Esophagus squamous epithelium (tissue), 5 donors: ENCODE measurements around the gene AMIGO2. TPM values are rescaled to one million over a fixed set of nuclear protein-coding genes. Genes with fewer than 3 reads are reported as not detected.
A peak's percentile ranks its signal among the peaks of the same experiment; 100 is the strongest.

Experiments used
- DNase-seq: peaks from one replicate; lab custom pipeline; 2025; lab: John Stamatoyannopoulos, UW
- H3K27ac ChIP-seq, 4 donors: fragments of 200-600 bp; sonication (generic); one replicate each; pipeline ENCODE4 v1.5.1; 2016 to 2019; ENCODE audit warnings: mild to moderate bottlenecking in 1 of 4
- H3K27me3 ChIP-seq, 4 donors: fragments of 200-600 bp; sonication (generic); 1 replicate in 3 of 4; 2 replicates in 1 of 4; pipeline versions ENCODE4 v1.5.1 to v1.6.0; 2017 to 2021; ENCODE audit warnings: antibody characterized with exemption in 1 of 4
- H3K36me3 ChIP-seq, 3 donors: fragments of 200-600 bp; sonication (generic); one replicate each; pipeline ENCODE4 v1.5.1; 2016 to 2019
- H3K4me1 ChIP-seq, 3 donors: fragments of 200-600 bp; sonication (generic); one replicate each; pipeline ENCODE4 v1.5.1; 2017 to 2019
- H3K4me3 ChIP-seq, 4 donors: fragments of 200-600 bp; sonication (generic); 1 replicate in 3 of 4; 2 replicates in 1 of 4; pipeline ENCODE4 v1.5.1; 2016 to 2019; ENCODE audit warnings: mild to moderate bottlenecking in 2 of 4, moderate library complexity in 1 of 4
- H3K9me3 ChIP-seq, 3 donors: fragments of 200-600 bp; sonication (generic); one replicate each; pipeline ENCODE4 v1.5.1; 2016 to 2019
- POLR2A ChIP-seq, 4 donors: fragments of 450-650 bp; IDR thresholded peaks; one replicate each; pipeline ENCODE4 v1.6.1; 2017; ENCODE audit warnings: antibody characterized with exemption in 4 of 4, mild to moderate bottlenecking in 4 of 4, moderate library complexity in 3 of 4
- WGBS, 2 donors: methylation state at CpG; one replicate each; pipeline ENCODE4 v1.1.5; 2018; 5-methylcytosine and 5-hydroxymethylcytosine counted together
- intact Hi-C: fragments of 100-400 bp; cut with DNase I; formaldehyde crosslinking; loops from one replicate; pipeline ENCODE4 v1.15.0; 2022
- total RNA-seq, 4 donors: library from RNA; depleted of rRNA; stranded (reverse); fragments of >200 nt; gene quantifications; one replicate each; pipeline ENCODE4 v1.1.0, GENCODE V29; 2016
- TF ChIP-seq, protein P1 (sequence below), 6 experiments: fragments of 450-650 bp in 4 of 6; fragments of 200-600 bp in 2 of 6; sonication (generic) in 2 of 6; IDR thresholded peaks; one replicate each; pipeline ENCODE4 v1.5.1; 2016 to 2019; ENCODE audit warnings: antibody characterized with exemption in 6 of 6, mild to moderate bottlenecking in 4 of 6, moderate library complexity in 4 of 6
- donor health status: DM: yes; HTN: yes; CAD: no.

The AMIGO2 gene, protein sequence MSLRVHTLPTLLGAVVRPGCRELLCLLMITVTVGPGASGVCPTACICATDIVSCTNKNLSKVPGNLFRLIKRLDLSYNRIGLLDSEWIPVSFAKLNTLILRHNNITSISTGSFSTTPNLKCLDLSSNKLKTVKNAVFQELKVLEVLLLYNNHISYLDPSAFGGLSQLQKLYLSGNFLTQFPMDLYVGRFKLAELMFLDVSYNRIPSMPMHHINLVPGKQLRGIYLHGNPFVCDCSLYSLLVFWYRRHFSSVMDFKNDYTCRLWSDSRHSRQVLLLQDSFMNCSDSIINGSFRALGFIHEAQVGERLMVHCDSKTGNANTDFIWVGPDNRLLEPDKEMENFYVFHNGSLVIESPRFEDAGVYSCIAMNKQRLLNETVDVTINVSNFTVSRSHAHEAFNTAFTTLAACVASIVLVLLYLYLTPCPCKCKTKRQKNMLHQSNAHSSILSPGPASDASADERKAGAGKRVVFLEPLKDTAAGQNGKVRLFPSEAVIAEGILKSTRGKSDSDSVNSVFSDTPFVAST
- 1 to 10 TPM; 1.6 to 4.8 (median 2.9) TPM for total RNA-seq

DNA sequence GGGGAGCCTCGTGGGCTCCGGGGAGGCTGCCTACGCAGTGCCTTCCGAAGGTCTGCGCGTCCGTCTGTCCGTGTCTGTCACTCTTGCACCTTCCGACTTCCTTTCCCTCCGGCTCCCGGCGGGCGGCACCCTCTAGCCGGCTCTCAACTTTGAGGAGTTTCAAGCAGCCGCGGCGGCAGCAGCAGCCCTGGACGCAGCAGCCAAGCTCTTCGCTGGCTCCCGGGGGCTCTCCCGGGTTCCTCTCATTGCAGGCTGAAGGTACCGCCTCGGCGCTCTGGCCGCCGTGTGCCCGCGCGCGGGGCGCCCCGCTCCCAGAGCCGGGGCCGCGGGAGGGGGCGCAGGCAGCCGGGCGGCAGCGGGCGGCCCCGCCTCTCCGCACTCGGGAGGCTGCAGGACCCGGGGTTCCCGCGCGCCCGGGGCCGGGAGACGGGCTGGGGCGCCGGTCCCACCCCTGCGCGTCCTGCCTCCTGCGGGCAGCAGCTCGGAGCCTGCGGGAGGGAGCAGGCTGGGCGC, at the start of gene AMIGO2, which contains the start of gene PCED1B:
TSS of gene AMIGO2 (minus strand) at position 492 of the 513 bp plus-strand sequence. CDS start 957 bp downstream, outside the sequence.
TSS of gene PCED1B (plus strand) at position 154 of the 513 bp plus-strand sequence. CDS start 155,443 bp downstream, outside the sequence.
- H3K27me3 ChIP-seq, result no peaks in the 10 kb centered on the region
- peak within 1 kb of the TSS; percentile 78 to 96 (median 94) for H3K27ac ChIP-seq
- no peaks in the 10 kb centered on the region for H3K36me3 ChIP-seq
- H3K4me3 ChIP-seq, result peak within 1 kb of the TSS; percentile 70 to 90 (median 83)
- DNase-seq, result peak; percentile 5
- H3K4me1 ChIP-seq, result peaks cover 0 to 66% (median 12%) of the 10 kb centered on the region in 3 donors
- WGBS, 2 donors, result 1 to 2% methylated on average over 16 of the region's 58 CpGs
- no peaks in the 10 kb centered on the region for H3K9me3 ChIP-seq
- intact Hi-C loops, result loop anchor here (5.0 kb wide), 1 partner anchor 228 kb away; no protein-coding TSS in a partner anchor
- peak in 1 of 4 donors; percentile 28 for TF ChIP-seq POLR2A (IDR thresholded peaks at IDR 0.05)
- TF ChIP-seq, protein P1, sequence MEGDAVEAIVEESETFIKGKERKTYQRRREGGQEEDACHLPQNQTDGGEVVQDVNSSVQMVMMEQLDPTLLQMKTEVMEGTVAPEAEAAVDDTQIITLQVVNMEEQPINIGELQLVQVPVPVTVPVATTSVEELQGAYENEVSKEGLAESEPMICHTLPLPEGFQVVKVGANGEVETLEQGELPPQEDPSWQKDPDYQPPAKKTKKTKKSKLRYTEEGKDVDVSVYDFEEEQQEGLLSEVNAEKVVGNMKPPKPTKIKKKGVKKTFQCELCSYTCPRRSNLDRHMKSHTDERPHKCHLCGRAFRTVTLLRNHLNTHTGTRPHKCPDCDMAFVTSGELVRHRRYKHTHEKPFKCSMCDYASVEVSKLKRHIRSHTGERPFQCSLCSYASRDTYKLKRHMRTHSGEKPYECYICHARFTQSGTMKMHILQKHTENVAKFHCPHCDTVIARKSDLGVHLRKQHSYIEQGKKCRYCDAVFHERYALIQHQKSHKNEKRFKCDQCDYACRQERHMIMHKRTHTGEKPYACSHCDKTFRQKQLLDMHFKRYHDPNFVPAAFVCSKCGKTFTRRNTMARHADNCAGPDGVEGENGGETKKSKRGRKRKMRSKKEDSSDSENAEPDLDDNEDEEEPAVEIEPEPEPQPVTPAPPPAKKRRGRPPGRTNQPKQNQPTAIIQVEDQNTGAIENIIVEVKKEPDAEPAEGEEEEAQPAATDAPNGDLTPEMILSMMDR (IDR thresholded peaks at IDR 0.05), result peak in 3 of 6 experiments; percentile 17 to 39 (median 17)

DNA sequence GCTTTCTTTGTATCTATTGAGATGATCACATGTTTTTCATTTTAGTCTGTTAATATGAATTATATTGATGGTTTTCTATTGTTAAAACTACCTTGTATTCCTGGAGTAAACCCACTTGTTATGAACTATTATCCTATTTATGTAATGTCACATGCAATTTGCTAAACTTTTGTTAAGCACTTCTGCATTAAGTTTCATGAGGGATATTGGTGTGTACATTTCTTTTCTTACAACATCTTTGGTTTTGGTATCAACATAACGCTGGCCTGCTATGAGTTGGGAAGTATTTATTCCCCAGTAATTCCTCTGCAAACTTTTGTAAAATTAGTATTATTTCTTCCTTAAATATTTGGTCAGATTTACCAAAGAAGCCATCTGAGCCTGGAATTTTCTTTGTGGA, 46.5 kb upstream of the AMIGO2 start:
- Histone ChIP-seq H3K27me3 (no peaks in the 10 kb centered on the region), H3K27ac (no peak overlapping the region), H3K4me1 (no peaks in the 10 kb centered on the region), H3K4me3 (no peak overlapping the region), H3K9me3 (no peaks in the 10 kb centered on the region), H3K36me3 (no peaks in the 10 kb centered on the region)
- no peak for DNase-seq
- intact Hi-C loops, result no loop called here
- TF ChIP-seq POLR2A (IDR thresholded peaks at IDR 0.05), result no peak
- TF ChIP-seq, protein P1 (IDR thresholded peaks at IDR 0.05), result no peak
- 87 to 92% methylated on average over 1 of the region's 1 CpG for WGBS, 2 donors

DNA sequence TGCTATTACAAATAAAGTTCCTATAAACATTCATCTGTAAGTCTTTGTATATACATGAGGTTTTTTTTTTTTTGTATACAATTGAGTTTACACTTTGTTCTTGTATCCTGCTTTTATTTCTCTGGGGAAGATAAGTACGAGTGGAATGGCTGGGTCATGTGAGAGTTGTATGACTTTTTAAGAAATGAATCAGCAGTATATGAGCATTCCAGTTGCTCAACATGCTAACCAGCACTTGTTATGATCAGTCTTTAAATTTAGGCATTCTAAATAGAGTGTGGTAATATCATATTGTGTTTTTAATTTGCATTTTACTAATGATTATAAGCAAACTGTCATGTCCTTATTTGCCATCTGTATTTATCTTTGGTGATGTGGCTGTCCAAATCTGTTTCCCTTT, 44.7 kb upstream of the AMIGO2 start:
- WGBS, 2 donors, result 17 to 25% methylated on average over 1 of the region's 1 CpG
- TF ChIP-seq, protein P1 (IDR thresholded peaks at IDR 0.05), result no peak
- TF ChIP-seq POLR2A (IDR thresholded peaks at IDR 0.05), result no peak
- Histone ChIP-seq H3K4me3 (no peak overlapping the region), H3K4me1 (no peaks in the 10 kb centered on the region), H3K36me3 (no peaks in the 10 kb centered on the region), H3K27me3 (no peaks in the 10 kb centered on the region), H3K27ac (no peak overlapping the region), H3K9me3 (no peaks in the 10 kb centered on the region)
- DNase-seq, result no peak
- intact Hi-C loops, result no loop called here

DNA sequence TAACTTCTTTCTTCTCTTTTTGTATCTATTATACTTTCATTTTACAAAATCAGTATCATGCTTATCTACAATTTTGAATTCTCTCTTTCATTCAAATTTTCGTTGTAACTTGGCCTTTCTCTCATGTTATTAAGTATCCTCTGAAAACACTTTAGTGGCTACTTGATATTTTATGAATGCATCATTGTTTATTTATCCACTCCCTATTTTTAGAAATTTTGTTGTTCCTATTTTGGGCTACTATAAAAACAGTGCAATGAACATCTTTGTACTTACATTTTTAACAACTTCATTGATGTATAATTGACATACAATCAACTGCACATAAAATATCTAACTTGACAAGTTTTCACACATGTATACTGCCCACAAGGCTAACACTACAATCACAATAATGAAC, 44.0 kb upstream of the AMIGO2 start:
- TF ChIP-seq, protein P1 (IDR thresholded peaks at IDR 0.05), result no peak
- TF ChIP-seq POLR2A (IDR thresholded peaks at IDR 0.05), result no peak
- no peak overlapping the region for H3K27ac ChIP-seq
- WGBS, 2 donors, result 71 to 74% methylated on average over 1 of the region's 1 CpG
- H3K27me3 ChIP-seq, result no peaks in the 10 kb centered on the region
- H3K36me3 ChIP-seq, result no peaks in the 10 kb centered on the region
- intact Hi-C loops, result no loop called here
- no peaks in the 10 kb centered on the region for H3K9me3 ChIP-seq
- H3K4me1 ChIP-seq, result no peaks in the 10 kb centered on the region
- no peak overlapping the region for H3K4me3 ChIP-seq
- DNase-seq, result no peak

DNA sequence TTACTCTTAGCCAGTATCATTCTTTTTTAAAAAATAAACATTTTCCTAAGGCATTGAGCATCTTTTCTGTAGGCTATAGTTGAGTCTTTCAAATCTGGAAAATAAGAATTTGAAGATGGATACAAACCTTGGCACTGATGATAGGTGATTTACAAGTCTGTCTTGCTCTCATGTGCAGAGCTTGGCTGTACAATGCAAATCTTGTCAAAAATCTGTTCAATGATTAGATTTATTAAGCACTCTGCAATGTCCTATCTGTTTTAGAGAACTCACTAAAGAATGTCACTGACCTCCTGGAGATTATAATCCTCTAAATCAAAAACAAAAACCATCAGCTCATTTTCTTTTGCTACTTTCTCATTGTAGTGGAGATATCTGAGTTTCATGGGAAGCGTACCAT, 42.8 kb upstream of the AMIGO2 start:
- no peaks in the 10 kb centered on the region for H3K9me3 ChIP-seq
- no peak overlapping the region for H3K4me3 ChIP-seq
- no peak overlapping the region for H3K27ac ChIP-seq
- TF ChIP-seq, protein P1 (IDR thresholded peaks at IDR 0.05), result no peak
- TF ChIP-seq POLR2A (IDR thresholded peaks at IDR 0.05), result no peak
- H3K4me1 ChIP-seq, result no peaks in the 10 kb centered on the region
- WGBS, 2 donors, result 100% methylated on average over 1 of the region's 1 CpG
- H3K27me3 ChIP-seq, result no peaks in the 10 kb centered on the region
- DNase-seq, result no peak
- no peaks in the 10 kb centered on the region for H3K36me3 ChIP-seq
- intact Hi-C loops, result no loop called here
